Tibial nerve (tissue), 3 donors: Measurements from ENCODE around the gene B3GALNT2.

Experiments used
- CTCF ChIP-seq, 5 experiments: fragments of 200-600 bp in 3 of 5; fragments of 450-650 bp in 2 of 5; sonication (generic) in 3 of 5; IDR thresholded peaks; one replicate each; pipeline ENCODE4 v1.5.1; 2016 to 2019; ENCODE audit warnings: antibody characterized with exemption in 5 of 5, mild to moderate bottlenecking in 3 of 5, moderate library complexity in 2 of 5
- POLR2A ChIP-seq, 2 donors: fragments of 450-650 bp; IDR thresholded peaks; one replicate each; pipeline ENCODE4 v1.6.1; 2017; ENCODE audit warnings: antibody characterized with exemption in 2 of 2, mild to moderate bottlenecking in 2 of 2, moderate library complexity in 2 of 2

- TF ChIP-seq CTCF (IDR thresholded peaks at IDR 0.05) (no peak), POLR2A (IDR thresholded peaks at IDR 0.05) (no peak)
Measured at GRCh38 chr1:235468970-235469369, 35.3 kb downstream of the B3GALNT2 start.
